Mesenchymal stem cell (in vitro differentiated cells and primary cell): ENCODE results near the gene ADORA2A.

ENCODE experiments used
- DNase-seq: peaks from one replicate; pipeline ENCODE4 v3.0.0-alpha.2; 2013
- H2AFZ ChIP-seq: one replicate; pipeline ENCODE4 v1.6.1; 2013; ENCODE audit warnings: low read depth, mild to moderate bottlenecking, control low read depth, inconsistent platforms, low read length, moderate library complexity
- H2AK5ac ChIP-seq: 2 replicates; pipeline ENCODE4 v1.6.1; 2013; ENCODE audit warnings: low read length, moderate library complexity, mild to moderate bottlenecking, inconsistent platforms; ENCODE audit not compliant: severe bottlenecking
- H2BK120ac ChIP-seq: one replicate; pipeline ENCODE4 v1.6.1; 2013; ENCODE audit warnings: low read depth, mild to moderate bottlenecking, inconsistent platforms, low read length, moderate library complexity
- H2BK12ac ChIP-seq, 2 experiments: one replicate each; pipeline ENCODE4 v1.6.1; 2013; ENCODE audit warnings: inconsistent platforms in 2 of 2, low read length in 2 of 2, mild to moderate bottlenecking in 2 of 2, moderate library complexity in 2 of 2, control low read depth in 1 of 2
- H2BK15ac ChIP-seq: one replicate; pipeline ENCODE4 v1.6.1; 2013; ENCODE audit warnings: mild to moderate bottlenecking, low read depth, inconsistent platforms; ENCODE audit not compliant: poor library complexity, severe bottlenecking
- H2BK5ac ChIP-seq: 2 replicates; pipeline ENCODE4 v1.6.1; 2013; ENCODE audit warnings: low read depth, mild to moderate bottlenecking, low read length, control low read depth, inconsistent platforms; ENCODE audit not compliant: poor library complexity, severe bottlenecking
- H3K14ac ChIP-seq, 2 experiments: one replicate each; pipeline ENCODE4 v1.6.1; 2013; ENCODE audit warnings: inconsistent platforms in 2 of 2, low read length in 2 of 2, control low read depth in 1 of 2, mild to moderate bottlenecking in 1 of 2, moderate library complexity in 1 of 2
- H3K18ac ChIP-seq, 2 experiments: one replicate each; pipeline ENCODE4 v1.6.1; 2013; ENCODE audit warnings: inconsistent platforms in 2 of 2, low read length in 2 of 2, control low read depth in 1 of 2, low read depth in 1 of 2, mild to moderate bottlenecking in 1 of 2
- H3K23ac ChIP-seq, 2 experiments: one replicate each; pipeline ENCODE4 v1.6.1; 2013; ENCODE audit warnings: inconsistent platforms in 2 of 2, low read length in 2 of 2, mild to moderate bottlenecking in 2 of 2, moderate library complexity in 2 of 2, control low read depth in 1 of 2
- H3K27ac ChIP-seq: 2 replicates; pipeline ENCODE4 v1.5.1; 2013; ENCODE audit warnings: mild to moderate bottlenecking, moderate library complexity, low read length, control low read depth, inconsistent platforms; ENCODE audit not compliant: poor library complexity, severe bottlenecking
- H3K27me3 ChIP-seq, 2 experiments: 2 replicates each; pipeline versions ENCODE4 v1.6.1 to v1.7.0; 2013; ENCODE audit warnings: low read length in 2 of 2, mild to moderate bottlenecking in 2 of 2, moderate library complexity in 2 of 2, control low read depth in 1 of 2, inconsistent platforms in 1 of 2; ENCODE audit not compliant: control insufficient read depth in 1 of 2, insufficient read depth in 1 of 2
- H3K36me3 ChIP-seq, 2 experiments: 2 replicates each; pipeline versions ENCODE4 v1.6.1 to v1.7.0; 2013; ENCODE audit warnings: low read length in 2 of 2, control low read depth in 1 of 2, inconsistent platforms in 1 of 2, low read depth in 1 of 2, mild to moderate bottlenecking in 1 of 2; ENCODE audit not compliant: insufficient read depth in 2 of 2, control insufficient read depth in 1 of 2
- H3K4ac ChIP-seq, 2 experiments: one replicate each; pipeline ENCODE4 v1.6.1; 2013; ENCODE audit warnings: inconsistent platforms in 2 of 2, low read length in 2 of 2, mild to moderate bottlenecking in 2 of 2, moderate library complexity in 2 of 2, control low read depth in 1 of 2, low read depth in 1 of 2
- H3K4me1 ChIP-seq: 2 replicates; pipeline ENCODE4 v1.6.1; 2013; ENCODE audit warnings: low read depth, low read length, control low read depth; ENCODE audit not compliant: control insufficient read depth, insufficient read depth
- H3K4me2 ChIP-seq: 2 replicates; pipeline ENCODE4 v1.6.1; 2013; ENCODE audit warnings: low read length, mild to moderate bottlenecking, inconsistent platforms; ENCODE audit not compliant: poor library complexity, severe bottlenecking
- H3K4me3 ChIP-seq, 2 experiments: 2 replicates each; pipeline versions ENCODE4 v1.5.1 to v1.7.0; 2013; ENCODE audit warnings: low read length in 2 of 2, mild to moderate bottlenecking in 2 of 2, control low read depth in 1 of 2, low read depth in 1 of 2; ENCODE audit not compliant: insufficient read depth in 1 of 2
- H3K79me1 ChIP-seq: replicated peaks from 2 replicates; pipeline ENCODE4 v1.6.1; 2013; ENCODE audit warnings: mild to moderate bottlenecking, control low read depth, low read length, inconsistent platforms; ENCODE audit not compliant: poor library complexity, severe bottlenecking
- H3K9ac ChIP-seq: 2 replicates; pipeline ENCODE4 v1.7.0; 2013; ENCODE audit warnings: mild to moderate bottlenecking, low read length, moderate library complexity
- H3K9me3 ChIP-seq: 2 replicates; pipeline ENCODE4 v1.7.0; 2013; ENCODE audit warnings: mild to moderate bottlenecking, low read length; ENCODE audit not compliant: control insufficient read depth
- H4K8ac ChIP-seq: one replicate; pipeline ENCODE4 v1.6.1; 2013; ENCODE audit warnings: inconsistent platforms, mild to moderate bottlenecking, low read length, moderate library complexity
- H4K91ac ChIP-seq: one replicate; pipeline ENCODE4 v1.6.1; 2013; ENCODE audit warnings: mild to moderate bottlenecking, low read length, inconsistent platforms
- WGBS: methylation state at CpG from one replicate; pipeline ENCODE4 v1.1.7; 2013; ENCODE audit warnings: mixed read lengths; 5-methylcytosine and 5-hydroxymethylcytosine counted together

ADORA2A gene

GRCh38 chr22:24465566-24465965, 38.2 kb downstream of the ADORA2A start:
- no peak overlapping the region for H3K9ac ChIP-seq
- no peaks in the 10 kb centered on the region for H3K9me3 ChIP-seq
- H2BK12ac ChIP-seq: peak overlapping the region in 1 of 2 experiments; percentile 18
- H3K18ac ChIP-seq: no peak overlapping the region
- no peak overlapping the region for H3K23ac ChIP-seq
- no peak overlapping the region for H2BK15ac ChIP-seq
- H3K4me3 ChIP-seq: no peak overlapping the region
- no peak overlapping the region for H3K14ac ChIP-seq
- no peak overlapping the region for H4K8ac ChIP-seq
- H3K4me2 ChIP-seq: no peak overlapping the region
- WGBS: 50% methylated on average over 5 of the region's 5 CpGs
- H3K27ac ChIP-seq: no peak overlapping the region
- H2BK5ac ChIP-seq: no peak overlapping the region
- H2AFZ ChIP-seq: no peak overlapping the region
- H3K36me3 ChIP-seq: no peaks in the 10 kb centered on the region
- peak; percentile 58 for DNase-seq
- H2AK5ac ChIP-seq: no peak overlapping the region
- no peak overlapping the region for H2BK120ac ChIP-seq
- no peaks in the 10 kb centered on the region for H3K27me3 ChIP-seq
- H4K91ac ChIP-seq: no peak overlapping the region
- H3K4me1 ChIP-seq: peaks cover 8% of the 10 kb centered on the region
- H3K79me1 ChIP-seq: no peaks in the 10 kb centered on the region
- no peak overlapping the region for H3K4ac ChIP-seq

GRCh38 chr22:24465975-24466374, 38.6 kb downstream of the ADORA2A start:
- Histone ChIP-seq H3K4ac (no peak overlapping the region), H3K23ac (no peak overlapping the region), H4K91ac (no peak overlapping the region), H2BK15ac (no peak overlapping the region), H3K14ac (no peak overlapping the region), H3K4me2 (no peak overlapping the region), H4K8ac (no peak overlapping the region), H3K27ac (no peak overlapping the region), H3K4me1 (peaks cover 8% of the 10 kb centered on the region), H2AK5ac (no peak overlapping the region), H3K27me3 (no peaks in the 10 kb centered on the region), H2BK12ac (peak overlapping the region in 1 of 2 experiments; percentile 18), H3K9me3 (no peaks in the 10 kb centered on the region), H3K18ac (no peak overlapping the region), H3K36me3 (no peaks in the 10 kb centered on the region), H3K9ac (no peak overlapping the region), H2AFZ (no peak overlapping the region), H2BK5ac (no peak overlapping the region), H2BK120ac (no peak overlapping the region), H3K4me3 (no peak overlapping the region), H3K79me1 (no peaks in the 10 kb centered on the region)
- DNase-seq: no peak
- WGBS: 96% methylated on average over 3 of the region's 3 CpGs

- H3K18ac ChIP-seq: peak overlapping the region in 1 of 2 experiments; percentile 75
- no peak overlapping the region for H3K23ac ChIP-seq
- peak; percentile 81 for DNase-seq
- H2BK15ac ChIP-seq: no peak overlapping the region
- no peak overlapping the region for H3K14ac ChIP-seq
- H3K4me1 ChIP-seq: peaks cover 8% of the 10 kb centered on the region
- H2BK5ac ChIP-seq: no peak overlapping the region
- H3K9me3 ChIP-seq: no peaks in the 10 kb centered on the region
- peak overlapping the region; percentile 7 for H3K27ac ChIP-seq
- no peaks in the 10 kb centered on the region for H3K36me3 ChIP-seq
- H3K4ac ChIP-seq: no peak overlapping the region
- no peak overlapping the region for H4K91ac ChIP-seq
- WGBS: 0% methylated on average over 1 of the region's 1 CpG
- H4K8ac ChIP-seq: no peak overlapping the region
- H3K79me1 ChIP-seq: no peaks in the 10 kb centered on the region
- peak overlapping the region; percentile 51 for H3K4me2 ChIP-seq
- H3K9ac ChIP-seq: no peak overlapping the region
- no peak overlapping the region for H2BK120ac ChIP-seq
- H2BK12ac ChIP-seq: peak overlapping the region; percentile 6 to 50
- no peak overlapping the region for H2AFZ ChIP-seq
- H2AK5ac ChIP-seq: peak overlapping the region; percentile 45
- H3K27me3 ChIP-seq: no peaks in the 10 kb centered on the region
- H3K4me3 ChIP-seq: peak overlapping the region in 1 of 2 experiments; percentile 1
These were observed 39.4 kb downstream of the ADORA2A start for GRCh38 chr22:24466716-24467328.

GRCh38 chr22:24467340-24467739, 39.9 kb downstream of the ADORA2A start:
- no peaks in the 10 kb centered on the region for H3K36me3 ChIP-seq
- peak overlapping the region in 1 of 2 experiments; percentile 50 for H2BK12ac ChIP-seq
- no peak for DNase-seq
- H2BK15ac ChIP-seq: peak overlapping the region; percentile 28
- H2BK5ac ChIP-seq: no peak overlapping the region
- 98% methylated on average over 2 of the region's 2 CpGs for WGBS
- H3K4me1 ChIP-seq: peaks cover 8% of the 10 kb centered on the region
- H3K23ac ChIP-seq: no peak overlapping the region
- H3K79me1 ChIP-seq: no peaks in the 10 kb centered on the region
- H3K18ac ChIP-seq: peak overlapping the region; percentile 30 to 43
- no peak overlapping the region for H3K27ac ChIP-seq
- H3K4me2 ChIP-seq: no peak overlapping the region
- no peaks in the 10 kb centered on the region for H3K9me3 ChIP-seq
- H2AK5ac ChIP-seq: peak overlapping the region; percentile 92
- no peak overlapping the region for H2BK120ac ChIP-seq
- no peak overlapping the region for H4K8ac ChIP-seq
- no peak overlapping the region for H3K4me3 ChIP-seq
- no peak overlapping the region for H4K91ac ChIP-seq
- no peaks in the 10 kb centered on the region for H3K27me3 ChIP-seq
- no peak overlapping the region for H3K9ac ChIP-seq
- no peak overlapping the region for H3K14ac ChIP-seq
- peak overlapping the region in 1 of 2 experiments; percentile 30 for H3K4ac ChIP-seq
- no peak overlapping the region for H2AFZ ChIP-seq
